ENCODE measurements around the gene CACNA1C.

The CACNA1C gene

GRCh38 chr12:2498964-2499500 lies 446.2 kb downstream of the CACNA1C start:
- DNase-seq, result no peak

GRCh38 chr12:2501464-2502191 lies 448.8 kb downstream of the CACNA1C start:
- DNase-seq, result no peak

GRCh38 chr12:2503036-2503435 lies 450.2 kb downstream of the CACNA1C start:
- DNase-seq, result no peak

DNA sequence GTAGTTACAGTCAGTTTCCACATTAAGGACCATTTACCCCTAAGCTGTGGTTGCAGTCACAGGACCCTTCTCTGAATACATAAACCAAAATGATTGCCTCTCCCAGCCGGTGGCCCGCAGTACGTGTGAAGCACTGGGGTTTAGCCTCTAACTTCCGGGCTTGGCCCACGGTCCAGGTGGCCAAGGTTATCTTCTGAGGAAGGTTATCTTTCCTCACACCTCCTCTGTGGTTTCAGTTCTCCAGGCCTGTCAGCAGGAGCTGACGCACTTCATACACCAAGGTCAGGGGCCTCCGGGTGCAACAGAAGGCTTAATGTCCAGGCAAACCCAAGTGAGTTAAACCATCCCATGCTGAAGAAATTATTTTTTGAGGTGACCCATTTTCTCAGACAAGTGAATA lies 451.0 kb downstream of the CACNA1C start:
- no peak for DNase-seq

- DNase-seq, result no peak
Observed at GRCh38 chr12:2504577-2504976, 451.8 kb downstream of the CACNA1C start.

DNA sequence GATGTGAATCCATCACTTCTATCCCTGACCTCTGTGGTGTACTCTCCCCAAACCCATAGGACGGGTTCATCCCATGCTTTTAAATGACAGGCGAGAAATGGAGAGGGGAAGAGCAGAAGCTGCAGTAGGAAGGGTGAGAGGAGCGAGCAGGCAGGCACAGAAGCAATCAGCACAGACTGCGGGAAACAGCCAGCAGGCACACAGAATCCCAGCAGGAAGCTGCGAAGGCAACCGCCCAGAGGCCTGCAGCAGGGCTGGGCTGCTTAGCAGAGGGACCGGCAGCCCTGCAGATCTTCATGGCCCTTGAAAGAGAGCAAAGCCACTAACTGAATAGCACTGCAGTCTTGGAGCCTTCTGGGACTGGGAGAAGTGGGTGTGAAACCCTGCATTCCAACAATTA lies 455.0 kb downstream of the CACNA1C start:
- DNase-seq, result no peak

GRCh38 chr12:2509137-2509536 lies 456.4 kb downstream of the CACNA1C start:
- DNase-seq, result peak; percentile 12

GRCh38 chr12:2510045-2510444 lies 457.3 kb downstream of the CACNA1C start:
- no peak for DNase-seq

DNA sequence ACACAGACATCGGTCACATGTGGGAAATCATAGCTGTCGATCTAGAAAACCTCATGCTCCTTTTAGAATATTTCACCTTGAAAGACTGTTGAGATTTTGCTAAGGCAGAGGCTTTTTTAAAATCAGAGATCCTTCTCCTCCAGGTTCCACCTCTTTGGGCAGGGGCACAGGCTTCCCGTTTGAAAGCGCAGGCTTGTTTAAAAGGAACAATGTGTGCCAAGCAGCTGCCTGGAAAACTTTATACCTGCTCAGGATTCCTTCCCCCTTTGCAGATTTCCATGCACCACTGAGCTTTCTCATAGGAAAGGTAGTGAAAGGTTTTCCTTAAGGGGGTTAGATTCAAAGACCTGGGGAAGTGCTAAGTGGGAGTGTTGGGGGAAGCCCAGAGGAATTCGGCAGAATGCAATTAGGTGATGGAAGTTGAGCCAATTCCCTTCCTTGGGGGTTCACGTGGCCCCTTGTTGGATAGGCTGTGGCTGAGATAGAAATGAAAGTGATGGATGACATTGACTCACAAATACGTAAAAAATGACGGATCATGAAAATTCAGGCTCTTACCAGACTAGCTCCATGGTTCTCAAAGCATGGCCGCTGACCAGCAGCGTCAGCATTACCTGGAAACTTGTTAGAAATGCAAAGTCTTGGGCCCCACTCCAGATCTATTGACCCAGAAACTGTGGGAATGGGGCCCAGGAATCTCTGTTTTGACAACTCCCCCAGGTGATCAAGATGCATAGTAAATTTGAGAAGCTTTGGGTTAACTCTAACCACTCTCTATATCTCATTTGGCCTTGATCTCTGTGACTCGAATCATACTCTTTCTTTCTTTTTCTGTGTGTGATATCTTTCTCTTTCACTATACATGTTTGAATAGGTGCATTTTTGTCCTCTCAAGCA lies 460.6 kb downstream of the CACNA1C start:
- no peak for DNase-seq

DNA sequence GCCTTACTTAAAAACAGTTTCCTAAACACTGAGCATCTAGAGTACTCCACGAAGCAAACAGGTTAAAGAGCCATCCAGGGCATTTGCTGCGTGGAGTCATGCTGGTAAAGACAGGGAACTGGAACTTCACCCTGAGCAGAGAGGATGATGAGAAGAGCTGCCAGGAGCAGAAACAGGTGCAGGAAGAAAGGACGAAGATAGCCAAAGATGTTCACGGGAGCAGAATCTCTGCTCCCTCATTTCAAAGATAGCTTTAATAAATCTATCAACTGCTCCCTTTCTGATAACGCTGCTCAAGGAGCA lies 461.2 kb downstream of the CACNA1C start:
- no peak for DNase-seq

DNA sequence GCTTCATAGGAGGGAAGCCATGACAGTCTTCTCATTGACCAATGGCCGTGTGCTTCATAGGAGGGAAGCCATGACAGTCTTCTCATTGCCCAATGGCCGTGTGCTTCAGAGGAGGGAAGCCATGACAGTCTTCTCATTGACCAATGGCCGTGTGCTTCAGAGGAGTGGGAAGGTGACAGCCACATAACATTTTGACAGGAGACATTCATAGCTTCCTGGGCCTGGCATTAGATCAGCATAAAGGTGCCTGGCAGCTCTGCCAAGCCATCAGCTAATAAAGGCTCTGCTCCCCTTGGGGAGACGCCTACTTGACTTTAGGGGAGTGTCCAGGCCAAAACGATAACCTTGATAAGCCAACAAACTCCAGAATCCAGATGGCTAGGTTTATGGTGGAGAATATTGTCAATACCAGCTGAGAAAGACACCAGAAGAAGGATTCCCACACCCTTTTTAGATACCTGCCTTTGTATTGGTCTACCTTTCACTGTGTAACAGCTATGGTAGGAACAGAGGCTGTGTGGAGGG lies 468.0 kb downstream of the CACNA1C start:
- DNase-seq, result no peak

DNA sequence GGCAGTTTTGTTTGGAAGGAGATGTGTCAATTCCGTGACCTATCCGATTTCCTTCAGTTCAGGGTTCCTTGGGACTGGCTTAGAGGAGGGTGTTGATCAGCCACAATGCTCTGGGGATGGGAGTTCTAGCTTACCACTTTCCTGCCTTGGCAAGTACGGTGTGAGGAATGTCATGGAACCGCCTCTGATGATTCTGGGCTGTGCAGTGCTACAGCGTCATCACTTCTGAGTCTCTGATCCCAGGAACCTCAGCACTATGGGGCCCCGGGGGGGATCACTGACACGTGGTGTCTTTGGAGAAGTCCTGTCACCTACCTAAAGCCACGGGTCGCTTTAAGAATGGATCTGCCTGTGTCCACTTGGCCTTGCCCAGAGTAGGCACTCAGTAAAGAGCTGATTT lies 470.5 kb downstream of the CACNA1C start:
- no peak for DNase-seq

- DNase-seq, result no peak
Observed at GRCh38 chr12:2523844-2524243, 471.1 kb downstream of the CACNA1C start.

GRCh38 chr12:2526371-2526770 lies 473.6 kb downstream of the CACNA1C start:
- DNase-seq, result no peak

DNA sequence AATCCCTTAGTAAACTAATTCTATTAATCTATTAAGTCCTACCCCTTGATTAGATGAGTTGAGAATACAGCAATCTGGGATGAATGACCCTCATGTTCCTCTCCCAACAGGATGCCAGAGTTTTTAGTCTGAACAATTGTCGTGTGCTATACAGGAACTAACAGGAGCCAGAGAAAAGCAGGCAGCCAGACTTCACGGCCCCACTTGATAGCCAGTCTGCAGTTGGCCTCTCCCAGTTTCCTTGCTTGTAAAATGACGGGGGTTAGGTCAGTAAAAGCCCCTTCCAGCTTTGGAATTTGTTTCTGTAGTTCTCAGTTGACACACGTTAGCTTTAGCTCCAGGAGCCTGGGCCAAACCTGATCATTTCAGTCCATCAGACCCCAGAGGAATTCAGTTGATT lies 475.2 kb downstream of the CACNA1C start:
- no peak for DNase-seq

DNA sequence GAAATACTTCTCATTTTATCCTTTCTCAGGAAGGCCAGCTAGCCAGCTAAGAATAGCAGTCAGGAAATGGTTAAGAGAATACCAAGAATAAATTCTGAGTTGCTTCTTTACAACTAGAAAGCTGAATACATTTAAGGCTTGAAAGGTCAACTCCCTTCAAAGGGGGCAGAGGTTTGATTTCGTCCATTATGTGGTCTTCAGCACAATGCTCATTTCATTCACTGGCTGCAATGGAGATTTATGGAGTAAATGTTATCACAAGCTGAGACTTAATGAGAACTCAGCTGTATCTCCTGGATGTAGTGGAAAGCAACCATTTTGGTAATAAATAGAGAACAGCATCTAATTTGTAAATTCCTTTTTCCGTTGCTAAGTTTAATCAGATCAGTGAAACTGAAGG lies 477.0 kb downstream of the CACNA1C start:
- no peak for DNase-seq

DNA sequence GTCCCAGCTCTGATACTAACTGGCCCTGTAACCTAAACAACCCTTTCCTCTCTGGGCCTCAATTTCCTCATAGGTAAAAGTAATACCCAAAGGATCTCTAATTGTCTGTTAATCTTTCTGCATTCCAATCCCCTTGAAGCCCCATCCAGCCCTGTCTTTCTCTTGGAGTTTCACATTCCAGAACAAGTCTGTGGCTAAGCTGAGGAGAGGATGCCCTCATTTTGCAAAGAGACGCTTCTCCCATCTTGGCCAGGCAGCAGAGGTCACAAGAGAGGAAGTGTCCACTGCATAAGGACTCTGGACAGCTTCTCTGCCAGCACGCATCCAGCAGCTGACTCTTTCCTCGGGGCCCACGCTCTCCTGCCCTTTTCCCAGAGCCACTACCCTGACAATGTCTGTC lies 478.6 kb downstream of the CACNA1C start:
- peak; percentile 18 for DNase-seq

DNA sequence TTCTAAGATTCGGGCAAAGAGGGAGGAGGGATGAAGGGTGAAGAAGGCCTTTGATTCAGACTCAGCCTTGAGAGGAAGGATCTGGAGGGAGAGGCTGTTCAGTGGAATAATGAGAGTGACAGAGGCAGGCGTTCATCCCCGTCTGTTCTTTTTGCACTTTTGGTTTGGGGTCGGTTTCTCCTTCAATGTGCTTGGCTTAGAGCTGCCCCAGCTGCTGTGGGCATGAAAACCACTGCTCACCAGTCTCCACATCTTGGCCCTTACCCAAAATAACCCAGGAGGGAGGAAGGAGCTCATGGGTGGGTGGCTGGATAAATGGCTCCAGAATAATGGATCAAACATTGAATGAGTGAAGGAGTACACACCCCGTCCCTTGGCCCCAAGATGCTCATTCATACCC lies 480.2 kb downstream of the CACNA1C start:
- no peak for DNase-seq

- DNase-seq, result peak; percentile 57
Observed at GRCh38 chr12:2535583-2536204, 482.9 kb downstream of the CACNA1C start.

DNA sequence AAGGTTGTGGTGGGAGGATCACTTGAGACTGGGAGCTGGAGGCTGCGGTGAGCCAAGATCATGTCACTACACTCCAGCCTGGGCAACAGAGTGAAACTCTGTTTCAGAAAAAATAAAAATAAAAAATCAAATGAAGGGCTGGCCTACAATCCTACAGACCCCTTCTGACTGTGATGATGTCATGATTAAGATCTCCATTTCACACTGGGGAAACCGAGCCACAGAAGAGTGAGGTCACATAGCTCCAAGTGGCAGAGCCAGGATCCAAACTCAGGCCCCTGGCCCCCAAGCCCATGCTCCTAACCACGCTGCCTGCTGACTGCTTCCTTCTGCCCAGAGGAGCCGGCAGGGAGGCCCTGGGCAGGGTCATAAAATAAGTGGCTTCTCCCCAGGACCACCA lies 483.9 kb downstream of the CACNA1C start:
- no peak for DNase-seq

GRCh38 chr12:2537868-2538541 lies 485.2 kb downstream of the CACNA1C start:
- DNase-seq, result no peak

DNA sequence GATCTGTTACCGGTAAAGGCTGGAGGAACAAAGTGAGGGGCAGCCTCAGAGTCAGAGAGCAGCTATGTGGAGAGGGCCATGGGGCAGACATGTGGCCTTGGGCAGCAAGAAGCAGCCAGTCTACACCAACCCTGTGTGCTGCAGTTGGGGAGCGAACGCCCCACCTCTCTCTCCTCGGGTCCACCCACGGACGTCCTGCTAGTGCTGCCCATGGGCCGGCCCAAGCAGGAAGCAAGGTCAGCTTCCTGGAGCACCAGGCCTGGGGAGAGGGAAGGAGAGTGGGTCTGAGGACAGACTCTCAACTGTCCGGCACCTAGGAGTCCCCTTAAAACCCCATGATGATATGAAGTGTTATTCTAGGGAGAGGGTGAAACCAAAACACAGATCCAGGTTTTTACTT lies 487.2 kb downstream of the CACNA1C start:
- no peak for DNase-seq

GRCh38 chr12:2540535-2540941 lies 487.8 kb downstream of the CACNA1C start:
- no peak for DNase-seq
